Muscle of leg (tissue), 11 donors: ENCODE data around the gene ATRIP. TPM values are rescaled to one million over a fixed set of nuclear protein-coding genes. Genes with fewer than 3 reads are reported as not detected.
"Not testable (repeated sequence)": the region's sequence is repeated elsewhere in the genome, so short reads cannot be mapped to it uniquely, and the experiment has no call there.

Source experiments
- DNase-seq: peaks from one replicate; pipeline ENCODE4 v3.0.0; 2013
- H3K27ac ChIP-seq: one replicate; pipeline ENCODE4 v1.5.1; 2013; ENCODE audit warnings: mild to moderate bottlenecking, low read length, control low read depth
- H3K27me3 ChIP-seq: one replicate; pipeline ENCODE4 v1.6.1; 2013; ENCODE audit warnings: low read length; ENCODE audit not compliant: control insufficient read depth, insufficient read depth
- H3K36me3 ChIP-seq: one replicate; pipeline ENCODE4 v1.6.1; 2013; ENCODE audit warnings: low read length; ENCODE audit not compliant: control insufficient read depth, insufficient read depth
- H3K4me1 ChIP-seq: one replicate; pipeline ENCODE4 v1.6.1; 2013; ENCODE audit warnings: low read length; ENCODE audit not compliant: control insufficient read depth, insufficient read depth
- H3K4me3 ChIP-seq: one replicate; pipeline ENCODE4 v1.5.1; 2013; ENCODE audit warnings: low read length, control low read depth
- H3K9me3 ChIP-seq: replicated peaks from 2 replicates; pipeline ENCODE4 v1.6.1; 2013; ENCODE audit warnings: low read depth, low read length; ENCODE audit not compliant: control insufficient read depth
- WGBS: methylation state at CpG from one replicate; pipeline ENCODE4 v1.1.5; 2013; ENCODE audit warnings: missing lambda C conversion rate; ENCODE audit not compliant: insufficient coverage; 5-methylcytosine and 5-hydroxymethylcytosine counted together
- polyA plus RNA-seq, 8 donors: library from polyadenylated mRNA; unstranded; fragments of 120-200 nt; gene quantifications; one replicate each; pipeline versions ENCODE4 v1.2.1 to v1.2.3, GENCODE V29; 2013; ENCODE audit warnings: inconsistent platforms in 1 of 8, low replicate concordance in 1 of 8; ENCODE audit not compliant: insufficient read length in 8 of 8, insufficient read depth in 1 of 8
- total RNA-seq: library from RNA; stranded (reverse); fragments of 120-200 nt; gene quantifications from one replicate; pipeline ENCODE4 v1.2.4, GENCODE V29; 2013

ATRIP gene
- total and polyA plus RNA-seq, 9 donors, result 6.5 to 9.6 (median 7.8) TPM

GRCh38 chr3:48460517-48460902, 14.0 kb downstream of the ATRIP start:
- DNase-seq, result no peak
- H3K4me3 ChIP-seq, result no peak overlapping the region
- peaks cover 12% of the 10 kb centered on the region for H3K4me1 ChIP-seq
- 92% methylated on average over 2 of the region's 3 CpGs for WGBS
- no peak overlapping the region for H3K27ac ChIP-seq
- no peaks in the 10 kb centered on the region for H3K9me3 ChIP-seq
- H3K27me3 ChIP-seq, result no peaks in the 10 kb centered on the region
- peaks cover 62% of the 10 kb centered on the region for H3K36me3 ChIP-seq

GRCh38 chr3:48461767-48462166, 15.2 kb downstream of the ATRIP start:
- not testable (repeated sequence) for H3K27ac ChIP-seq, DNase-seq, H3K9me3 ChIP-seq, H3K4me3 ChIP-seq, H3K27me3 ChIP-seq
- Histone ChIP-seq H3K36me3 (peaks cover 58% of the 10 kb centered on the region), H3K4me1 (peaks cover 24% of the 10 kb centered on the region)
- WGBS, result 88% methylated on average over 3 of the region's 7 CpGs

GRCh38 chr3:48463703-48464102, 17.2 kb downstream of the ATRIP start:
- WGBS, result 80% methylated on average over 7 of the region's 9 CpGs
- Histone ChIP-seq H3K27ac (no peak overlapping the region), H3K27me3 (no peaks in the 10 kb centered on the region), H3K4me3 (no peak overlapping the region), H3K36me3 (peaks cover 70% of the 10 kb centered on the region), H3K4me1 (peaks cover 44% of the 10 kb centered on the region), H3K9me3 (no peaks in the 10 kb centered on the region)
- no peak for DNase-seq

GRCh38 chr3:48464713-48465221, 18.2 kb downstream of the ATRIP start:
- Histone ChIP-seq H3K4me3 (no peak overlapping the region), H3K27ac (peak overlapping the region; percentile 100), H3K4me1 (peaks cover 54% of the 10 kb centered on the region), H3K36me3 (peaks cover 70% of the 10 kb centered on the region), H3K27me3 (no peaks in the 10 kb centered on the region), H3K9me3 (no peaks in the 10 kb centered on the region)
- DNase-seq, result no peak
- 93% methylated on average over 16 of the region's 17 CpGs for WGBS

GRCh38 chr3:48465237-48465530, 18.6 kb downstream of the ATRIP start:
- DNase-seq, result no peak
- Histone ChIP-seq H3K36me3 (peaks cover 70% of the 10 kb centered on the region), H3K4me1 (peaks cover 59% of the 10 kb centered on the region), H3K9me3 (no peaks in the 10 kb centered on the region), H3K4me3 (no peak overlapping the region), H3K27ac (peak overlapping the region; percentile 100), H3K27me3 (no peaks in the 10 kb centered on the region)
- 0% methylated on average over 2 of the region's 7 CpGs for WGBS

GRCh38 chr3:48465531-48466378, 19.2 kb downstream of the ATRIP start:
- Histone ChIP-seq H3K4me3 (peak overlapping the region; percentile 69), H3K9me3 (no peaks in the 10 kb centered on the region), H3K4me1 (peaks cover 63% of the 10 kb centered on the region), H3K27ac (peak overlapping the region; percentile 100), H3K27me3 (no peaks in the 10 kb centered on the region), H3K36me3 (peaks cover 67% of the 10 kb centered on the region)
- peak; percentile 100 for DNase-seq
- WGBS, result 3% methylated on average over 14 of the region's 21 CpGs

- H3K4me1 ChIP-seq, result peaks cover 69% of the 10 kb centered on the region
- H3K4me3 ChIP-seq, result peak overlapping the region; percentile 69
- H3K36me3 ChIP-seq, result peaks cover 60% of the 10 kb centered on the region
- DNase-seq, result peak; percentile 41
- no peaks in the 10 kb centered on the region for H3K9me3 ChIP-seq
- 37% methylated on average over 17 of the region's 19 CpGs for WGBS
- no peaks in the 10 kb centered on the region for H3K27me3 ChIP-seq
- H3K27ac ChIP-seq, result peak overlapping the region; percentile 100
Observed at GRCh38 chr3:48466386-48467109, 20.0 kb downstream of the ATRIP start.

- H3K9me3 ChIP-seq, result no peaks in the 10 kb centered on the region
- peak overlapping the region; percentile 69 for H3K4me3 ChIP-seq
- H3K36me3 ChIP-seq, result peaks cover 60% of the 10 kb centered on the region
- peak overlapping the region; percentile 100 for H3K27ac ChIP-seq
- no peaks in the 10 kb centered on the region for H3K27me3 ChIP-seq
- 73% methylated on average over 8 of the region's 9 CpGs for WGBS
- H3K4me1 ChIP-seq, result peaks cover 74% of the 10 kb centered on the region
- no peak for DNase-seq
Observed at GRCh38 chr3:48467110-48467454, 20.5 kb downstream of the ATRIP start.

GRCh38 chr3:48467473-48468267, 21.1 kb downstream of the ATRIP start:
- Histone ChIP-seq H3K27ac (peak overlapping the region; percentile 100), H3K4me1 (peaks cover 75% of the 10 kb centered on the region), H3K36me3 (peaks cover 59% of the 10 kb centered on the region), H3K27me3 (no peaks in the 10 kb centered on the region), H3K9me3 (no peaks in the 10 kb centered on the region), H3K4me3 (peak overlapping the region; percentile 69)
- 80% methylated on average over 2 of the region's 7 CpGs for WGBS
- no peak for DNase-seq

GRCh38 chr3:48468329-48468731, 21.8 kb downstream of the ATRIP start:
- peaks cover 54% of the 10 kb centered on the region for H3K36me3 ChIP-seq

More at GRCh38 chr3:48468329-48468731, 21.8 kb downstream of the ATRIP start:
- WGBS, result 61% methylated on average over 7 of the region's 8 CpGs
- H3K27ac ChIP-seq, result peak overlapping the region; percentile 6
- no peak for DNase-seq
- H3K9me3 ChIP-seq, result no peaks in the 10 kb centered on the region
- no peaks in the 10 kb centered on the region for H3K27me3 ChIP-seq
- H3K4me3 ChIP-seq, result no peak overlapping the region
- peaks cover 81% of the 10 kb centered on the region for H3K4me1 ChIP-seq
